Ascending aorta (tissue), 2 donors: ENCODE results near the gene ICA1. TPM values are rescaled to one million over a fixed set of nuclear protein-coding genes. Genes with fewer than 3 reads are reported as not detected.

Experiments used
- DNase-seq, 2 donors: peaks; one replicate each; pipeline ENCODE4 v3.0.0-alpha.2; 2019; ENCODE audit warnings: low spot score in 2 of 2
- H3K27ac ChIP-seq, 2 donors: fragments of 200-600 bp; sonication (generic); one replicate each; pipeline ENCODE4 v1.5.1; 2016 to 2017; ENCODE audit warnings: mild to moderate bottlenecking in 1 of 2
- H3K27me3 ChIP-seq: fragments of 200-600 bp; sonication (generic); one replicate; pipeline ENCODE4 v1.5.1; 2017
- H3K36me3 ChIP-seq, 2 donors: fragments of 200-600 bp; sonication (generic); one replicate each; pipeline ENCODE4 v1.5.1; 2016
- H3K4me1 ChIP-seq, 2 donors: fragments of 200-600 bp; sonication (generic); one replicate each; pipeline ENCODE4 v1.5.1; 2016 to 2017; ENCODE audit warnings: mild to moderate bottlenecking in 1 of 2
- H3K4me3 ChIP-seq, 2 donors: fragments of 200-600 bp; sonication (generic); one replicate each; pipeline ENCODE4 v1.5.1; 2016 to 2017; ENCODE audit warnings: mild to moderate bottlenecking in 1 of 2
- H3K9me3 ChIP-seq, 2 donors: fragments of 200-600 bp; sonication (generic); one replicate each; pipeline ENCODE4 v1.5.1; 2016
- intact Hi-C: fragments of 100-400 bp; cut with DNase I; formaldehyde crosslinking; loops from one replicate; pipeline ENCODE4 v1.15.1; 2023
- total RNA-seq: library from RNA; depleted of rRNA; stranded (reverse); fragments of >200 nt; gene quantifications from one replicate; pipeline ENCODE4 v1.1.0, GENCODE V29; 2016
- TF ChIP-seq, protein P1 (sequence below), 3 experiments: fragments of 200-600 bp in 2 of 3; fragments of 450-650 bp in 1 of 3; sonication (generic) in 2 of 3; IDR thresholded peaks; one replicate each; pipeline ENCODE4 v1.5.1; 2016 to 2019; ENCODE audit warnings: antibody characterized with exemption in 3 of 3, mild to moderate bottlenecking in 1 of 3, moderate library complexity in 1 of 3

Gene ICA1
- total RNA-seq, 1 donor from 2014 or later, result 18.3 TPM

DNA sequence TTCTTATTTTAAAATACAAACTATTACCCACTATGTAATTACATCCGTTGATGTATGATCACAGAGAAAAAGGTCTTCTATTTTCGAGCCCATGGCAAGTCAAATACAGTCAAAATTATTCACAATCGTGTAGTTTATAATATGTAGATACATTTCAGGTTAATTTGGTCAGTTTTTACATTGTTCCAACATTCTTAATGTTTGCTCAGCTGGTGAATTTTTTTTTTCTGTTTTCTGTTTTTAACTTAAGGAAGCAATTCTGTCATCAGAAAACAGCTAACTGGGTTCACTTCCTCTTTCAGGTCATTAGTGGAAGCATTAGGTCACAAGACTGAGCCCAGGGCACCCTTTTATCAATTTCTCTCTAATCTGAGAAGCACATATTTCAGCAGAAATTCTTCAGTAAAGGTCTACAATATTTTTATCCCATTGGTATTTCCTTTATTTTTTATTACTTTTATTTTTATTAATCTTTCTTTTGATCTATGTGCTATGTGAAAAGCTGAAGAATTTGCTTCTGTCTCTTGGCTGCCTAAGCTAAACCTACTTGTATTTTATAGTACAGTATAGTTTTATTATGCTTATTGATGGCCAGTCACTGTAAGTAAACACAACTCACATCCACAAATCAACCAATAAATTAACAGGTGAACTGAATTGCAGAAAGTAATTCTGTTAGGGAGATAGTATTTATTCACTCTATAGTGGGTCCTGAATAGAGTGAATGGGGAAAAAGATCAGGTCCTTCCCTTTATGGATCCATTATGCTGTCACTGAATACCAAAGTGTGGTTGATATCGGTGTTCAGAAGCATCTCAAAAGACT lies 84.6 kb downstream of the ICA1 start:
- H3K27me3 ChIP-seq, result no peaks in the 10 kb centered on the region
- TF ChIP-seq, protein P1, sequence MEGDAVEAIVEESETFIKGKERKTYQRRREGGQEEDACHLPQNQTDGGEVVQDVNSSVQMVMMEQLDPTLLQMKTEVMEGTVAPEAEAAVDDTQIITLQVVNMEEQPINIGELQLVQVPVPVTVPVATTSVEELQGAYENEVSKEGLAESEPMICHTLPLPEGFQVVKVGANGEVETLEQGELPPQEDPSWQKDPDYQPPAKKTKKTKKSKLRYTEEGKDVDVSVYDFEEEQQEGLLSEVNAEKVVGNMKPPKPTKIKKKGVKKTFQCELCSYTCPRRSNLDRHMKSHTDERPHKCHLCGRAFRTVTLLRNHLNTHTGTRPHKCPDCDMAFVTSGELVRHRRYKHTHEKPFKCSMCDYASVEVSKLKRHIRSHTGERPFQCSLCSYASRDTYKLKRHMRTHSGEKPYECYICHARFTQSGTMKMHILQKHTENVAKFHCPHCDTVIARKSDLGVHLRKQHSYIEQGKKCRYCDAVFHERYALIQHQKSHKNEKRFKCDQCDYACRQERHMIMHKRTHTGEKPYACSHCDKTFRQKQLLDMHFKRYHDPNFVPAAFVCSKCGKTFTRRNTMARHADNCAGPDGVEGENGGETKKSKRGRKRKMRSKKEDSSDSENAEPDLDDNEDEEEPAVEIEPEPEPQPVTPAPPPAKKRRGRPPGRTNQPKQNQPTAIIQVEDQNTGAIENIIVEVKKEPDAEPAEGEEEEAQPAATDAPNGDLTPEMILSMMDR (IDR thresholded peaks at IDR 0.05), result no peak
- no peak overlapping the region for H3K4me3 ChIP-seq
- peak overlapping the region in 1 of 2 donors; percentile 16 for H3K27ac ChIP-seq
- H3K9me3 ChIP-seq, result no peaks in the 10 kb centered on the region
- intact Hi-C loops, result no loop called here
- no peaks in the 10 kb centered on the region for H3K36me3 ChIP-seq
- H3K4me1 ChIP-seq, result peaks cover 0 to 3% of the 10 kb centered on the region in 2 donors
- DNase-seq, result no peak

DNA sequence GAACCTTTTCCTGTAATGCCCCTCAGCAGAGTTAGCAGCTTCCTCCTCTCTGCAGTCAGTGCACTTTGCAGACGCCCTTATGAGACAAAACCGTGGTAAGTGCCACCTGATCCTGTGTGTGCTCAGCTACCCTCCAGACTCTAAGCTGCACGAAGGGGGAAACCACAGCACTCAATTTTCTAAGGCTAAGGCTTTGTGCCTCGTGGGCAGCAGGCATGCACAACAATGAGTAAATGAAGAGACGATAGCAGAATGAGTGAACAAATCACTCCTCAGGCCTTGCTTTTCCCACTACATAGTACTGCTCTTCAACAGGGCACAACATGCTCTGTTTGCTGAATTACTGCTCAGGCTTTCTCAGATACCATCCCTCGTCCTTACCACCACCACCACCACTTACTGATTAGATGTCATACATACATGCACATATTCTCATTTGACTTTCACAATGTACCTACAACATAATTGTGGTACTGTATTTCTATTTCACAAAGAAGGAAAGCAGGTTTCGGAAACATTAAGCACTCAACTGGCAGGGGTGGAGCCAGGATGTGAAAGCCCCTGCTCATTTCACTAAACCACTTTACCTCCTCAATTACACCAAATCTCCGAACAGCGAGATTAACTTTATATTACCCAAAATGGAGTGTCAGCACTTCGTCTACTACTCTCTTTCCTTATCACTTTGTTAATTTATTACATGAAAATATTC lies 85.4 kb downstream of the ICA1 start:
- no peaks in the 10 kb centered on the region for H3K9me3 ChIP-seq
- peaks cover 0 to 3% of the 10 kb centered on the region in 2 donors for H3K4me1 ChIP-seq
- H3K36me3 ChIP-seq, result no peaks in the 10 kb centered on the region
- DNase-seq, result no peak
- H3K27ac ChIP-seq, result no peak overlapping the region
- TF ChIP-seq, protein P1 (IDR thresholded peaks at IDR 0.05), result no peak
- no peaks in the 10 kb centered on the region for H3K27me3 ChIP-seq
- intact Hi-C loops, result no loop called here
- no peak overlapping the region for H3K4me3 ChIP-seq

DNA sequence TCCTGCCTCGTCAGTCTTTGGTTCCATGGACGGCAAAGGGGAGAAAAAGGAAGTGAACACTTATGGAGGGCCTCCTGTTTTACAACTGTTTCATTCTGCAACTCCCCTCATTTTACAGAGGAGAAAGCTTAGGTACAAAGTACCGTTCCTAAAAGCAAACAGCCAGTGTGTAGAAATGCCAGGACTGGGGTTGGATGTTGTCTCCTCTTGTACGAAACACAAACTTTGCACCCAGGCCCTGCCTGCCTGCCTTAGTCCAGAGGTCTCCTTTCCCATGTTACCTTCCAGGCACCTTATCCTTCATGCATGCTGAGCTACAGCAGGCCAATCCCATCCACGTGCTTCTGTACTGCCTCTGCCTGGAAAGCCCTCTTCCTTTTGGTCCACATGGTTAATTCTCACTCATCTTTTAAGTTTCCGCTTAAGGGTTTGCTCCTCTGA lies 86.0 kb downstream of the ICA1 start:
- Histone ChIP-seq H3K27me3 (no peaks in the 10 kb centered on the region), H3K4me3 (no peak overlapping the region), H3K4me1 (peaks cover 0 to 3% of the 10 kb centered on the region in 2 donors), H3K36me3 (no peaks in the 10 kb centered on the region), H3K27ac (no peak overlapping the region), H3K9me3 (no peaks in the 10 kb centered on the region)
- intact Hi-C loops, result no loop called here
- no peak for DNase-seq
- TF ChIP-seq, protein P1 (IDR thresholded peaks at IDR 0.05), result no peak

DNA sequence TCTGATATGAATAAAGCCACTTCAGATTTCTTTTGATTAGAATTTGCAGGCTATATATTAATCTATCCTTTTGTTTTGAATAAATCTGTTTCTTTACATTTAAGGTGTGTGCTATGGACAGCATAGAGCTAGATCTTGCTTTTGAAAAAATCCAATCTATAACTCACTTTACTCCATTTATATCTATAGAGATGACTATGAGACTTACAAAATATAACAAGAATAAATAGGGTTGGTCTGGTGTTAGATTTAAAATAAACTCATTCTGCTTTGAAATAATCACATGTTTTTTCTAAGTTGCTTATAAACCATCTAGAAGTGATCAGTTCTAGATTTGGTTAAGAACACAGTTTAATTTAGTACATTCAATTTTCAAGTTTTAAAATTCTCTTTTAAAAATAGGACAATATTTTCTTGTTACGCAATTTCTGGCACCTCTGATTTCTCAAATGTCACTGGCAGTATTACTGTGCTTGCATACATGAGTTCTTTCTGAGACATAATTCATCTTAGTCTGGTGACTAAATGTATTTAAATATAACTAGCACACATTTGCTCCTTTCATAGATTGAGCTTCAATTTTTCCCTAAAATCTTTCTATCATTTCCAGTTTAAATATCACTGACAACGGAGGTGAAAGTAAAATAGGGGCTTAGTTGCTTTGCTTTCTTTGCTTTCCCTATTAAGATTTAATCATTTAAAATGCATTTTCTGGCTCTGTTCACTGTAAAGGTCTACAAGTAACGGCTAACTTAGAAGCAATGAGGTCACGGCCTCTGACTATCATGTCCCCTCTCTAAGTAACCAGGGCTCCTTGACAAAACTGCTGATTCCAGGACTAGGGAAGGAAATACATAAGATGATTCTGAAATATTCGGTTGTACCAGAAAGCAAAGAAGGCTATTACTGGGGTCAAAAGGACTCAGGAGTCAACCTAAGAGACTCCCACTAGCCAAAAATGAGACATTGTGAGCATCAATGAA lies 89.3 kb downstream of the ICA1 start:
- H3K4me3 ChIP-seq, result no peak overlapping the region
- intact Hi-C loops, result no loop called here
- H3K9me3 ChIP-seq, result no peaks in the 10 kb centered on the region
- TF ChIP-seq, protein P1 (IDR thresholded peaks at IDR 0.05), result no peak
- H3K27ac ChIP-seq, result no peak overlapping the region
- no peaks in the 10 kb centered on the region for H3K27me3 ChIP-seq
- H3K36me3 ChIP-seq, result no peaks in the 10 kb centered on the region
- no peak for DNase-seq
- H3K4me1 ChIP-seq, result peaks cover 0 to 3% of the 10 kb centered on the region in 2 donors

DNA sequence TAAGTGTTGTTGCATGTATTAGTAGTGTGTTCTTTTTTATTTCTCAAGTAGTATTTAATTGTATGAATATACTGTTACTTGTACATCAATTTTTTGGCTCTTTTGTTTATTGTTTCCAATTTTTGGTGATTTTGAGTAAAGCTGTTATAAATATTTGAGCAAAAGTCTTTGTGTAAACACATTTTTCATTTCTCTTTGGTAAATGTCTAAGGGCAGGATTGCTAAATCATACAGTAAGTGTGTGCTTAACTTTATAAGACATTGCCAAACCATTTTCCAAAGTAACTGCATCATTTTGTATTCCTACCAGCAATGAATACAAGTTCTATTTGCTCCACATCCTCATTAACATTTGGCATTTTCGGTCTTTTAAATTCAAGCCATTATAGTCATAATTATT lies 92.8 kb downstream of the ICA1 start:
- intact Hi-C loops, result no loop called here
- no peaks in the 10 kb centered on the region for H3K9me3 ChIP-seq
- H3K27me3 ChIP-seq, result no peaks in the 10 kb centered on the region
- H3K4me1 ChIP-seq, result peaks cover 0 to 3% of the 10 kb centered on the region in 2 donors
- no peak for DNase-seq
- H3K36me3 ChIP-seq, result no peaks in the 10 kb centered on the region
- no peak overlapping the region for H3K4me3 ChIP-seq
- no peak overlapping the region for H3K27ac ChIP-seq
- TF ChIP-seq, protein P1 (IDR thresholded peaks at IDR 0.05), result no peak
